Measurements from ENCODE around the gene PPM1H. TPM values are rescaled to one million over a fixed set of nuclear protein-coding genes. Genes with fewer than 3 reads are reported as not detected.

The PPM1H gene
- total RNA-seq, 1 experiment from 2014 or later, result 37.1 TPM

DNA sequence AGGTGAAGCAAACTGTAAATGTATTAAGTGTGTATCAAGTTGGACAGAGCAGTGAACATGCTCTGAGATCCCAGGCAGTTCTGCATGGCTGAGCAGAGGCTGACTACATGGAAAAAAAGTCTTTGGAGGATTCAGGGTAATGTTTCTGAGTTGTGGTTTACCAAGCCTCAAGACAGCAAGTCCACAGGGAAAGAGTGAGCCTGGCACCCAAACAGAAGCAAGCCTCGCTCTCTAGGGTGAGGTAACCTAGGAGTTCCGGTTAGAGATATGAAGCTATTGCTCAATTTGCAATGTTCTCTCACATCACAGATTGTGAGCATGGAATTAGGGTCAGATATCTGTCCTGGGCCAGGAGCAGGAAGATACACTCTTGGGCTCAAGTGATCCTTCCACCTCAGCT, 309.7 kb downstream of the PPM1H start:
- Mint-ChIP-seq H3K4me3 (no peak overlapping the region), H3K36me3 (no peaks in the 10 kb centered on the region), H3K9me3 (no peaks in the 10 kb centered on the region), H3K27me3 (ENCODE audit: low read depth) (peaks cover 15% of the 10 kb centered on the region), H3K27ac (no peak overlapping the region), H3K4me1 (peaks cover 59% of the 10 kb centered on the region)
- DNase-seq (ENCODE audit: low spot score), result no peak
- ChIA-PET POLR2A (interaction anchor here (0.6 kb wide), 1 partner anchor 76 kb away, joined by 6 read pairs; no protein-coding TSS in a partner anchor), CTCF (interaction anchor here (1.4 kb wide), 1 partner anchor 44 kb away, joined by 3 read pairs; no protein-coding TSS in a partner anchor)
- no peak for ATAC-seq
- TF ChIP-seq RELA (CRISPR knock-in tag; IDR thresholded peaks at IDR 0.05; ENCODE audit: borderline replicate concordance), result no peak
- TF ChIP-seq, protein P1, sequence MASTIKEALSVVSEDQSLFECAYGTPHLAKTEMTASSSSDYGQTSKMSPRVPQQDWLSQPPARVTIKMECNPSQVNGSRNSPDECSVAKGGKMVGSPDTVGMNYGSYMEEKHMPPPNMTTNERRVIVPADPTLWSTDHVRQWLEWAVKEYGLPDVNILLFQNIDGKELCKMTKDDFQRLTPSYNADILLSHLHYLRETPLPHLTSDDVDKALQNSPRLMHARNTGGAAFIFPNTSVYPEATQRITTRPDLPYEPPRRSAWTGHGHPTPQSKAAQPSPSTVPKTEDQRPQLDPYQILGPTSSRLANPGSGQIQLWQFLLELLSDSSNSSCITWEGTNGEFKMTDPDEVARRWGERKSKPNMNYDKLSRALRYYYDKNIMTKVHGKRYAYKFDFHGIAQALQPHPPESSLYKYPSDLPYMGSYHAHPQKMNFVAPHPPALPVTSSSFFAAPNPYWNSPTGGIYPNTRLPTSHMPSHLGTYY (CRISPR knock-in tag; IDR thresholded peaks at IDR 0.05), result no peak
- TF ChIP-seq, protein P2, sequence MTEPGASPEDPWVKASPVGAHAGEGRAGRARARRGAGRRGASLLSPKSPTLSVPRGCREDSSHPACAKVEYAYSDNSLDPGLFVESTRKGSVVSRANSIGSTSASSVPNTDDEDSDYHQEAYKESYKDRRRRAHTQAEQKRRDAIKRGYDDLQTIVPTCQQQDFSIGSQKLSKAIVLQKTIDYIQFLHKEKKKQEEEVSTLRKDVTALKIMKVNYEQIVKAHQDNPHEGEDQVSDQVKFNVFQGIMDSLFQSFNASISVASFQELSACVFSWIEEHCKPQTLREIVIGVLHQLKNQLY (CRISPR knock-in tag; IDR thresholded peaks at IDR 0.05), result no peak
- TF ChIP-seq, protein P3, sequence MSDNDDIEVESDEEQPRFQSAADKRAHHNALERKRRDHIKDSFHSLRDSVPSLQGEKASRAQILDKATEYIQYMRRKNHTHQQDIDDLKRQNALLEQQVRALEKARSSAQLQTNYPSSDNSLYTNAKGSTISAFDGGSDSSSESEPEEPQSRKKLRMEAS (CRISPR knock-in tag; IDR thresholded peaks at IDR 0.05), result no peak
- TF ChIP-seq ZNF671 (CRISPR knock-in tag; IDR thresholded peaks at IDR 0.05), result no peak
- TF ChIP-seq, protein P4, sequence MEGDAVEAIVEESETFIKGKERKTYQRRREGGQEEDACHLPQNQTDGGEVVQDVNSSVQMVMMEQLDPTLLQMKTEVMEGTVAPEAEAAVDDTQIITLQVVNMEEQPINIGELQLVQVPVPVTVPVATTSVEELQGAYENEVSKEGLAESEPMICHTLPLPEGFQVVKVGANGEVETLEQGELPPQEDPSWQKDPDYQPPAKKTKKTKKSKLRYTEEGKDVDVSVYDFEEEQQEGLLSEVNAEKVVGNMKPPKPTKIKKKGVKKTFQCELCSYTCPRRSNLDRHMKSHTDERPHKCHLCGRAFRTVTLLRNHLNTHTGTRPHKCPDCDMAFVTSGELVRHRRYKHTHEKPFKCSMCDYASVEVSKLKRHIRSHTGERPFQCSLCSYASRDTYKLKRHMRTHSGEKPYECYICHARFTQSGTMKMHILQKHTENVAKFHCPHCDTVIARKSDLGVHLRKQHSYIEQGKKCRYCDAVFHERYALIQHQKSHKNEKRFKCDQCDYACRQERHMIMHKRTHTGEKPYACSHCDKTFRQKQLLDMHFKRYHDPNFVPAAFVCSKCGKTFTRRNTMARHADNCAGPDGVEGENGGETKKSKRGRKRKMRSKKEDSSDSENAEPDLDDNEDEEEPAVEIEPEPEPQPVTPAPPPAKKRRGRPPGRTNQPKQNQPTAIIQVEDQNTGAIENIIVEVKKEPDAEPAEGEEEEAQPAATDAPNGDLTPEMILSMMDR (IDR thresholded peaks at IDR 0.05), result no peak
- TF ChIP-seq JUN (CRISPR knock-in tag; IDR thresholded peaks at IDR 0.05), result no peak
- TF ChIP-seq, protein P5, sequence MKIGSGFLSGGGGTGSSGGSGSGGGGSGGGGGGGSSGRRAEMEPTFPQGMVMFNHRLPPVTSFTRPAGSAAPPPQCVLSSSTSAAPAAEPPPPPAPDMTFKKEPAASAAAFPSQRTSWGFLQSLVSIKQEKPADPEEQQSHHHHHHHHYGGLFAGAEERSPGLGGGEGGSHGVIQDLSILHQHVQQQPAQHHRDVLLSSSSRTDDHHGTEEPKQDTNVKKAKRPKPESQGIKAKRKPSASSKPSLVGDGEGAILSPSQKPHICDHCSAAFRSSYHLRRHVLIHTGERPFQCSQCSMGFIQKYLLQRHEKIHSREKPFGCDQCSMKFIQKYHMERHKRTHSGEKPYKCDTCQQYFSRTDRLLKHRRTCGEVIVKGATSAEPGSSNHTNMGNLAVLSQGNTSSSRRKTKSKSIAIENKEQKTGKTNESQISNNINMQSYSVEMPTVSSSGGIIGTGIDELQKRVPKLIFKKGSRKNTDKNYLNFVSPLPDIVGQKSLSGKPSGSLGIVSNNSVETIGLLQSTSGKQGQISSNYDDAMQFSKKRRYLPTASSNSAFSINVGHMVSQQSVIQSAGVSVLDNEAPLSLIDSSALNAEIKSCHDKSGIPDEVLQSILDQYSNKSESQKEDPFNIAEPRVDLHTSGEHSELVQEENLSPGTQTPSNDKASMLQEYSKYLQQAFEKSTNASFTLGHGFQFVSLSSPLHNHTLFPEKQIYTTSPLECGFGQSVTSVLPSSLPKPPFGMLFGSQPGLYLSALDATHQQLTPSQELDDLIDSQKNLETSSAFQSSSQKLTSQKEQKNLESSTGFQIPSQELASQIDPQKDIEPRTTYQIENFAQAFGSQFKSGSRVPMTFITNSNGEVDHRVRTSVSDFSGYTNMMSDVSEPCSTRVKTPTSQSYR (CRISPR knock-in tag; IDR thresholded peaks at IDR 0.05), result no peak
- no peak for TF ChIP-seq SP1 (CRISPR knock-in tag; conservative IDR thresholded peaks at IDR 0.05)

DNA sequence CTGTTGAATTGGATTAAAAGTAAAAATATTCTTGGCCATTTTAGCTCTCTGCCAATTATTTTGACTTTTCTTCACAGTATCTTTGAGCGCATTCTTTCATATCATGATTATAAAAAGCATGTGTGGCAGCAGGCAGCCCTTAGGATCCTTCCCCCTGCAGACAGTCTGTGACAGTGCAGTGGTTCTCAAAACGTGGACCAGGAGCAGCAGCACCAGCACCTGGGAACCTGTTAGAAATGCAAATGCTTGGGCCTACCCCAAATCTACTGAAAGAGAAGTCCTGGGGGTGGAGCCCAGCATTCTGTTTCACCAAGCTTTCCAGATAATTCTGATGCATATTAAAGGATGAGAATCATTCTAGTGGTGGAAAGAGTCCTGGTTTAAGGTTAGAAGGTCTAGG, 312.8 kb downstream of the PPM1H start:
- peaks cover 38% of the 10 kb centered on the region for H3K4me1 Mint-ChIP-seq
- POLR2A ChIA-PET, result no interaction called here
- peak; percentile 88 for ATAC-seq

More for the DNA sequence above, 312.8 kb downstream of the PPM1H start:
- Mint-ChIP-seq H3K4me3 (no peak overlapping the region), H3K27me3 (ENCODE audit: low read depth) (peaks cover 5% of the 10 kb centered on the region), H3K9me3 (no peaks in the 10 kb centered on the region), H3K27ac (no peak overlapping the region), H3K36me3 (no peaks in the 10 kb centered on the region)
- no peak for DNase-seq (ENCODE audit: low spot score)
- CTCF ChIA-PET, result no interaction called here
- TF ChIP-seq, protein P1 (CRISPR knock-in tag; IDR thresholded peaks at IDR 0.05), result no peak
- TF ChIP-seq, protein P6, sequence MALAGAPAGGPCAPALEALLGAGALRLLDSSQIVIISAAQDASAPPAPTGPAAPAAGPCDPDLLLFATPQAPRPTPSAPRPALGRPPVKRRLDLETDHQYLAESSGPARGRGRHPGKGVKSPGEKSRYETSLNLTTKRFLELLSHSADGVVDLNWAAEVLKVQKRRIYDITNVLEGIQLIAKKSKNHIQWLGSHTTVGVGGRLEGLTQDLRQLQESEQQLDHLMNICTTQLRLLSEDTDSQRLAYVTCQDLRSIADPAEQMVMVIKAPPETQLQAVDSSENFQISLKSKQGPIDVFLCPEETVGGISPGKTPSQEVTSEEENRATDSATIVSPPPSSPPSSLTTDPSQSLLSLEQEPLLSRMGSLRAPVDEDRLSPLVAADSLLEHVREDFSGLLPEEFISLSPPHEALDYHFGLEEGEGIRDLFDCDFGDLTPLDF (CRISPR knock-in tag; IDR thresholded peaks at IDR 0.05), result no peak
- TF ChIP-seq, protein P7, sequence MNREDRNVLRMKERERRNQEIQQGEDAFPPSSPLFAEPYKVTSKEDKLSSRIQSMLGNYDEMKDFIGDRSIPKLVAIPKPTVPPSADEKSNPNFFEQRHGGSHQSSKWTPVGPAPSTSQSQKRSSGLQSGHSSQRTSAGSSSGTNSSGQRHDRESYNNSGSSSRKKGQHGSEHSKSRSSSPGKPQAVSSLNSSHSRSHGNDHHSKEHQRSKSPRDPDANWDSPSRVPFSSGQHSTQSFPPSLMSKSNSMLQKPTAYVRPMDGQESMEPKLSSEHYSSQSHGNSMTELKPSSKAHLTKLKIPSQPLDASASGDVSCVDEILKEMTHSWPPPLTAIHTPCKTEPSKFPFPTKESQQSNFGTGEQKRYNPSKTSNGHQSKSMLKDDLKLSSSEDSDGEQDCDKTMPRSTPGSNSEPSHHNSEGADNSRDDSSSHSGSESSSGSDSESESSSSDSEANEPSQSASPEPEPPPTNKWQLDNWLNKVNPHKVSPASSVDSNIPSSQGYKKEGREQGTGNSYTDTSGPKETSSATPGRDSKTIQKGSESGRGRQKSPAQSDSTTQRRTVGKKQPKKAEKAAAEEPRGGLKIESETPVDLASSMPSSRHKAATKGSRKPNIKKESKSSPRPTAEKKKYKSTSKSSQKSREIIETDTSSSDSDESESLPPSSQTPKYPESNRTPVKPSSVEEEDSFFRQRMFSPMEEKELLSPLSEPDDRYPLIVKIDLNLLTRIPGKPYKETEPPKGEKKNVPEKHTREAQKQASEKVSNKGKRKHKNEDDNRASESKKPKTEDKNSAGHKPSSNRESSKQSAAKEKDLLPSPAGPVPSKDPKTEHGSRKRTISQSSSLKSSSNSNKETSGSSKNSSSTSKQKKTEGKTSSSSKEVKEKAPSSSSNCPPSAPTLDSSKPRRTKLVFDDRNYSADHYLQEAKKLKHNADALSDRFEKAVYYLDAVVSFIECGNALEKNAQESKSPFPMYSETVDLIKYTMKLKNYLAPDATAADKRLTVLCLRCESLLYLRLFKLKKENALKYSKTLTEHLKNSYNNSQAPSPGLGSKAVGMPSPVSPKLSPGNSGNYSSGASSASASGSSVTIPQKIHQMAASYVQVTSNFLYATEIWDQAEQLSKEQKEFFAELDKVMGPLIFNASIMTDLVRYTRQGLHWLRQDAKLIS (CRISPR knock-in tag; IDR thresholded peaks at IDR 0.05; ENCODE audit: borderline replicate concordance), result no peak
- TF ChIP-seq, protein P8, sequence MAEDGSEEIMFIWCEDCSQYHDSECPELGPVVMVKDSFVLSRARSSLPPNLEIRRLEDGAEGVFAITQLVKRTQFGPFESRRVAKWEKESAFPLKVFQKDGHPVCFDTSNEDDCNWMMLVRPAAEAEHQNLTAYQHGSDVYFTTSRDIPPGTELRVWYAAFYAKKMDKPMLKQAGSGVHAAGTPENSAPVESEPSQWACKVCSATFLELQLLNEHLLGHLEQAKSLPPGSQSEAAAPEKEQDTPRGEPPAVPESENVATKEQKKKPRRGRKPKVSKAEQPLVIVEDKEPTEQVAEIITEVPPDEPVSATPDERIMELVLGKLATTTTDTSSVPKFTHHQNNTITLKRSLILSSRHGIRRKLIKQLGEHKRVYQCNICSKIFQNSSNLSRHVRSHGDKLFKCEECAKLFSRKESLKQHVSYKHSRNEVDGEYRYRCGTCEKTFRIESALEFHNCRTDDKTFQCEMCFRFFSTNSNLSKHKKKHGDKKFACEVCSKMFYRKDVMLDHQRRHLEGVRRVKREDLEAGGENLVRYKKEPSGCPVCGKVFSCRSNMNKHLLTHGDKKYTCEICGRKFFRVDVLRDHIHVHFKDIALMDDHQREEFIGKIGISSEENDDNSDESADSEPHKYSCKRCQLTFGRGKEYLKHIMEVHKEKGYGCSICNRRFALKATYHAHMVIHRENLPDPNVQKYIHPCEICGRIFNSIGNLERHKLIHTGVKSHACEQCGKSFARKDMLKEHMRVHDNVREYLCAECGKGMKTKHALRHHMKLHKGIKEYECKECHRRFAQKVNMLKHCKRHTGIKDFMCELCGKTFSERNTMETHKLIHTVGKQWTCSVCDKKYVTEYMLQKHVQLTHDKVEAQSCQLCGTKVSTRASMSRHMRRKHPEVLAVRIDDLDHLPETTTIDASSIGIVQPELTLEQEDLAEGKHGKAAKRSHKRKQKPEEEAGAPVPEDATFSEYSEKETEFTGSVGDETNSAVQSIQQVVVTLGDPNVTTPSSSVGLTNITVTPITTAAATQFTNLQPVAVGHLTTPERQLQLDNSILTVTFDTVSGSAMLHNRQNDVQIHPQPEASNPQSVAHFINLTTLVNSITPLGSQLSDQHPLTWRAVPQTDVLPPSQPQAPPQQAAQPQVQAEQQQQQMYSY (CRISPR knock-in tag; IDR thresholded peaks at IDR 0.05), result peak; percentile 94

Data from WTC11 (cell line).